Measurements from ENCODE around the gene DDX50.

DNA sequence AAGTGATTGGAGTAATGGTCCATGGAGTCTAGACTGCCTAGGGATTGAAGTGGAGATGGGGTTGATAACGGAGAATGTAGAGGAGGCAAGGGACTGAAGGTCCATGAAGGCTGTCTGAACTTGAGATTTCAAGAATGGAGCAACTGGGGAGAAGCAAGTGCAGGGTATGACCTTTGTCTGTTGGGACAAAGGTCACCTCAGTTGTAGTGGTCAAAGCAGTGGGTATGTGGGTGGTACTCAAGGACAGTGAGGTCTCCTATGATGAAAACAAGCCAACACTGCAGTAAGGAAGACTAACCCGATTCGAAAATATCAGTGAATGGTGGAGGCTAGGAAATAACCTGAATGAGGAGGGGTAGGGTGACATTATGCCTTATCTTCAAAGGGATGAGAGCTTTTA, 49.5 kb downstream of the DDX50 start:
- TF ChIP-seq, protein P1, sequence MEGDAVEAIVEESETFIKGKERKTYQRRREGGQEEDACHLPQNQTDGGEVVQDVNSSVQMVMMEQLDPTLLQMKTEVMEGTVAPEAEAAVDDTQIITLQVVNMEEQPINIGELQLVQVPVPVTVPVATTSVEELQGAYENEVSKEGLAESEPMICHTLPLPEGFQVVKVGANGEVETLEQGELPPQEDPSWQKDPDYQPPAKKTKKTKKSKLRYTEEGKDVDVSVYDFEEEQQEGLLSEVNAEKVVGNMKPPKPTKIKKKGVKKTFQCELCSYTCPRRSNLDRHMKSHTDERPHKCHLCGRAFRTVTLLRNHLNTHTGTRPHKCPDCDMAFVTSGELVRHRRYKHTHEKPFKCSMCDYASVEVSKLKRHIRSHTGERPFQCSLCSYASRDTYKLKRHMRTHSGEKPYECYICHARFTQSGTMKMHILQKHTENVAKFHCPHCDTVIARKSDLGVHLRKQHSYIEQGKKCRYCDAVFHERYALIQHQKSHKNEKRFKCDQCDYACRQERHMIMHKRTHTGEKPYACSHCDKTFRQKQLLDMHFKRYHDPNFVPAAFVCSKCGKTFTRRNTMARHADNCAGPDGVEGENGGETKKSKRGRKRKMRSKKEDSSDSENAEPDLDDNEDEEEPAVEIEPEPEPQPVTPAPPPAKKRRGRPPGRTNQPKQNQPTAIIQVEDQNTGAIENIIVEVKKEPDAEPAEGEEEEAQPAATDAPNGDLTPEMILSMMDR (IDR thresholded peaks at IDR 0.05): no peak
- no peak for TF ChIP-seq POLR2A (IDR thresholded peaks at IDR 0.05)
